Hepatocyte (in vitro differentiated cells): ENCODE results near the gene SREBF1. TPM values are rescaled to one million over a fixed set of nuclear protein-coding genes. Genes with fewer than 3 reads are reported as not detected.

Experiments used
- DNase-seq: peaks from one replicate; pipeline ENCODE4 v3.0.0-alpha.2; 2016; ENCODE audit warnings: low spot score
- H2AFZ ChIP-seq: fragments of 200-600 bp; sonication (generic); 2 replicates; pipeline ENCODE4 v1.6.0; 2016; ENCODE audit warnings: antibody characterized with exemption, mild to moderate bottlenecking
- H3K27ac ChIP-seq: fragments of 200-600 bp; sonication (generic); 2 replicates; pipeline ENCODE4 v1.5.1; 2016; ENCODE audit warnings: mild to moderate bottlenecking
- H3K27me3 ChIP-seq: fragments of 200-600 bp; sonication (generic); 2 replicates; pipeline ENCODE4 v1.6.1; 2016
- H3K36me3 ChIP-seq: fragments of 200-600 bp; sonication (generic); replicated peaks from 2 replicates; pipeline ENCODE4 v1.5.1; 2016; ENCODE audit warnings: low read depth; ENCODE audit not compliant: insufficient read depth
- H3K4me1 ChIP-seq: fragments of 200-600 bp; sonication (generic); 2 replicates; pipeline ENCODE4 v1.5.1; 2016; ENCODE audit warnings: mild to moderate bottlenecking, moderate library complexity; ENCODE audit not compliant: insufficient read depth
- H3K4me2 ChIP-seq: fragments of 200-600 bp; sonication (generic); 2 replicates; pipeline ENCODE4 v1.6.0; 2016
- H3K4me3 ChIP-seq: fragments of 200-600 bp; sonication (generic); 2 replicates; pipeline ENCODE4 v1.5.1; 2016; ENCODE audit warnings: mild to moderate bottlenecking
- H3K79me2 ChIP-seq: fragments of 200-600 bp; sonication (generic); 2 replicates; pipeline ENCODE4 v1.6.0; 2017; ENCODE audit warnings: mild to moderate bottlenecking
- H3K9me2 ChIP-seq: fragments of 200-600 bp; sonication (generic); replicated peaks from 2 replicates; pipeline ENCODE4 v1.6.0; 2017; ENCODE audit warnings: mild to moderate bottlenecking; ENCODE audit not compliant: insufficient read depth
- H3K9me3 ChIP-seq: fragments of 200-600 bp; sonication (generic); 2 replicates; pipeline ENCODE4 v1.5.1; 2016; ENCODE audit warnings: low read depth, mild to moderate bottlenecking
- H4K20me1 ChIP-seq: fragments of 200-600 bp; sonication (generic); 2 replicates; pipeline ENCODE4 v1.6.0; 2016; ENCODE audit warnings: mild to moderate bottlenecking; ENCODE audit not compliant: insufficient read depth, poor library complexity, severe bottlenecking
- CTCF ChIP-seq: fragments of 200-600 bp; sonication (generic); IDR thresholded peaks from 2 replicates; pipeline ENCODE4 v1.5.1; 2016; ENCODE audit warnings: antibody characterized with exemption, mild to moderate bottlenecking; ENCODE audit not compliant: poor library complexity
- EZH2 ChIP-seq: fragments of 200-600 bp; sonication (generic); IDR thresholded peaks from 2 replicates; pipeline ENCODE4 v1.6.1; 2016; ENCODE audit warnings: antibody characterized with exemption, mild to moderate bottlenecking, borderline replicate concordance
- EZH2phosphoT487 ChIP-seq: fragments of 200-600 bp; sonication (generic); IDR thresholded peaks from one replicate; pipeline ENCODE4 v1.6.1; 2018; ENCODE audit warnings: antibody characterized with exemption, mild to moderate bottlenecking, low read depth, moderate library complexity; ENCODE audit not compliant: unreplicated experiment, severe bottlenecking
- WGBS: methylation state at CpG from one replicate; pipeline ENCODE4 v1.1.6; 2016; ENCODE audit warnings: low lambda C conversion rate; ENCODE audit errors: missing lambda C conversion rate; 5-methylcytosine and 5-hydroxymethylcytosine counted together
- polyA plus RNA-seq: library from polyadenylated mRNA; unstranded; fragments of >200 nt; fragmentation: Nextera tagmentation; extraction: Ambion mirVana; gene quantifications from 2 replicates; pipeline ENCODE4 v1.2.1, GENCODE V29; 2016
- total RNA-seq: library from RNA; depleted of rRNA; stranded (reverse); fragments of >200 nt; gene quantifications from 2 replicates; pipeline ENCODE4 v1.2.3, GENCODE V29; 2014

SREBF1 gene
- total and polyA plus RNA-seq, 2 experiments from 2014 or later, result 57.1 to 140 TPM

- no peak overlapping the region for H3K27ac ChIP-seq
- no peaks in the 10 kb centered on the region for H3K9me3 ChIP-seq
- no peaks in the 10 kb centered on the region for H3K9me2 ChIP-seq
- TF ChIP-seq EZH2phosphoT487 (no peak), CTCF (no peak), EZH2 (no peak)
- H3K4me1 ChIP-seq, result peaks cover 23% of the 10 kb centered on the region
- H3K79me2 ChIP-seq, result no peaks in the 10 kb centered on the region
- no peak overlapping the region for H3K4me2 ChIP-seq
- no peaks in the 10 kb centered on the region for H3K36me3 ChIP-seq
- no peaks in the 10 kb centered on the region for H3K27me3 ChIP-seq
- no peaks in the 10 kb centered on the region for H4K20me1 ChIP-seq
- H3K4me3 ChIP-seq, result no peak overlapping the region
- no peak for DNase-seq
- no peak overlapping the region for H2AFZ ChIP-seq
- WGBS, result 98% methylated on average over 10 of the region's 10 CpGs
Observed at GRCh38 chr17:17848311-17849082, 11.7 kb upstream of the SREBF1 start.

- no peak overlapping the region for H3K27ac ChIP-seq
- no peaks in the 10 kb centered on the region for H3K79me2 ChIP-seq
- no peaks in the 10 kb centered on the region for H3K27me3 ChIP-seq
- no peaks in the 10 kb centered on the region for H3K9me2 ChIP-seq
- H3K36me3 ChIP-seq, result no peaks in the 10 kb centered on the region
- 88% methylated on average over 5 of the region's 5 CpGs for WGBS
- DNase-seq, result no peak
- peaks cover 16% of the 10 kb centered on the region for H3K4me1 ChIP-seq
- H4K20me1 ChIP-seq, result no peaks in the 10 kb centered on the region
- no peaks in the 10 kb centered on the region for H3K9me3 ChIP-seq
- no peak overlapping the region for H3K4me2 ChIP-seq
- H3K4me3 ChIP-seq, result no peak overlapping the region
- H2AFZ ChIP-seq, result no peak overlapping the region
- TF ChIP-seq EZH2phosphoT487 (no peak), CTCF (no peak), EZH2 (no peak)
Observed at GRCh38 chr17:17847726-17848125, 10.9 kb upstream of the SREBF1 start.

- Histone ChIP-seq H3K27me3 (no peaks in the 10 kb centered on the region), H2AFZ (no peak overlapping the region), H3K27ac (no peak overlapping the region), H3K4me2 (no peak overlapping the region), H3K4me1 (peaks cover 15% of the 10 kb centered on the region), H3K79me2 (no peaks in the 10 kb centered on the region), H3K4me3 (no peak overlapping the region), H3K9me3 (no peaks in the 10 kb centered on the region), H3K9me2 (no peaks in the 10 kb centered on the region), H4K20me1 (no peaks in the 10 kb centered on the region), H3K36me3 (no peaks in the 10 kb centered on the region)
- DNase-seq, result no peak
- WGBS, result 81% methylated on average over 17 of the region's 17 CpGs
- TF ChIP-seq EZH2 (no peak), EZH2phosphoT487 (no peak), CTCF (no peak)
Observed at GRCh38 chr17:17847118-17847689, 10.4 kb upstream of the SREBF1 start.
